ENCODE measurements around the gene CCDC15. TPM values are rescaled to one million over a fixed set of nuclear protein-coding genes. Genes with fewer than 3 reads are reported as not detected.

The CCDC15 gene
- total and polyA plus RNA-seq, 2 of the 13 experiments (the other 11 are each of a cell fraction or from before 2014, with no cell fraction given), result 2.2 to 4.6 TPM

DNA sequence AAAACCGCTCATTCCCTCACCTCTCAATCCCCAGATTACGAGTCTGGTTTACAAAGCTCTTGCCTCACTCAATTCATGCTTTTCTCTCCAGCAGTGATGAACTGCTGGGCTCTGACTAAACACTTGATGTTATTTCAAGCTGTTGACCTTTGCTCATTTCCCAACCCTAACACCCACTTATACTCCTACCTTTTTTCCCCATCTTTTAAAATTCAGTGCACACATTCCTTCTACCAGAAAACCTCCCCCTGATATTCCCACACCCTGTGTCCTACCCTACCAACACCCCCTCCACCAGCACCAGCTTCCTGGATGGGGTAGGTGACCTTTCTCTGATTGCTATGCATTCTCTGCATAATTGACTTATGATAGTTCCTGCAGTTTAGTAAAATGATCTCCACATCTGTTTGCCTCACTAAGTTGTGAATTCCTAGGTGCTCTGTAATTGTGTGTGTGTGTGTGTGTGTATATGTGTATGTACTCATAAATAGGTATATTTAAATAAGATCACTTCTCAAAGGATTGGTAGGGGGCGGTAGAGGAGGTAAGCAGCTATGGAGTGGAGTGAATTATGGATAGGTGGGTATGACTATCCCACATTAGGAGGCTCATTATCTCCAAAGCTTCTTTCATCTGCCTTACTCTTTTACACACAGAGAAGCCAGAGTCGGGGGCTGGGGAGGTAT is 19.0 kb upstream of the CCDC15 start (continued):
- TF ChIP-seq RNF219 (CRISPR knock-in tag; IDR thresholded peaks at IDR 0.05) (no peak), ZNF598 (CRISPR knock-in tag; IDR thresholded peaks at IDR 0.05; ENCODE audit: borderline replicate concordance) (no peak), SIN3A (IDR thresholded peaks at IDR 0.05; ENCODE audit: borderline replicate concordance, low read depth, low read length) (no peak), KDM5B (CRISPR knock-in tag; IDR thresholded peaks at IDR 0.05; ENCODE audit: borderline replicate concordance) (no peak), AHDC1 (CRISPR knock-in tag; IDR thresholded peaks at IDR 0.05; ENCODE audit: borderline replicate concordance) (no peak; the same call in 1 of the 2 replicates), ZNF343 (CRISPR knock-in tag; IDR thresholded peaks at IDR 0.05) (no peak), ISL2 (CRISPR knock-in tag; IDR thresholded peaks at IDR 0.05) (0 out of 2 replicates have a peak, but pooled peaks have one; percentile 8), TARDBP (CRISPR knock-in tag; IDR thresholded peaks at IDR 0.05) (no peak; the same call in none of the 2 replicates), BATF2 (CRISPR knock-in tag; IDR thresholded peaks at IDR 0.05) (no peak), MYPOP (CRISPR knock-in tag; IDR thresholded peaks at IDR 0.05) (no peak), NR0B2 (CRISPR knock-in tag; IDR thresholded peaks at IDR 0.05) (no peak), HNRNPLL (IDR thresholded peaks at IDR 0.05; ENCODE audit: low read depth, low read length, poor library complexity, severe bottlenecking) (no peak), THYN1 (CRISPR knock-in tag; IDR thresholded peaks at IDR 0.05; ENCODE audit: borderline replicate concordance, low read depth) (no peak), ZNF468 (CRISPR knock-in tag; IDR thresholded peaks at IDR 0.05) (no peak), ZNF101 (CRISPR knock-in tag; IDR thresholded peaks at IDR 0.05; ENCODE audit: borderline replicate concordance, low read depth) (no peak), ZNF441 (CRISPR knock-in tag; IDR thresholded peaks at IDR 0.05; ENCODE audit: borderline replicate concordance) (no peak), CC2D1A (CRISPR knock-in tag; IDR thresholded peaks at IDR 0.05) (no peak), MZF1 (CRISPR knock-in tag; IDR thresholded peaks at IDR 0.05; ENCODE audit: borderline replicate concordance) (peak; percentile 32; the same call in 1 of the 2 replicates)

Data from HepG2 (cell line).